Activated CD4-positive, alpha-beta T cell treated with anti-CD3 and anti-CD28 coated beads for 1 hour (primary cell): ENCODE measurements around the gene ZBTB43.

ENCODE experiments used
- DNase-seq: peaks from one replicate; pipeline ENCODE4 v3.0.0-alpha.2; 2020

ZBTB43 gene

DNA sequence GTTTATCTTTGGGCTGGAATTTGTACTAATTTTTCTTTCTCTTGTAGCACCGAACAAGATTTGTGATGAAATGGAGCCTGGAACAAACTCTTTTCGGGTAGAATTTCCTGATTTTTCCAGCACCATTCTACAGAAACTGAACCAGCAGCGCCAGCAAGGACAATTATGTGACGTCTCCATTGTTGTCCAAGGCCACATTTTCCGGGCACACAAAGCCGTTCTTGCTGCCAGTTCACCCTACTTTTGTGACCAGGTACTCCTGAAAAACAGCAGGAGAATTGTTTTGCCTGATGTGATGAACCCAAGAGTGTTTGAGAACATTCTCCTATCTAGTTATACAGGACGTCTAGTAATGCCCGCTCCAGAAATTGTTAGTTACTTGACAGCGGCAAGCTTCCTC lies 27.6 kb downstream of the ZBTB43 start:
- no peak for DNase-seq

GRCh38 chr9:126833020-126833419 lies 28.2 kb downstream of the ZBTB43 start:
- no peak for DNase-seq

GRCh38 chr9:126833710-126834345 lies 29.0 kb downstream of the ZBTB43 start:
- no peak for DNase-seq

DNA sequence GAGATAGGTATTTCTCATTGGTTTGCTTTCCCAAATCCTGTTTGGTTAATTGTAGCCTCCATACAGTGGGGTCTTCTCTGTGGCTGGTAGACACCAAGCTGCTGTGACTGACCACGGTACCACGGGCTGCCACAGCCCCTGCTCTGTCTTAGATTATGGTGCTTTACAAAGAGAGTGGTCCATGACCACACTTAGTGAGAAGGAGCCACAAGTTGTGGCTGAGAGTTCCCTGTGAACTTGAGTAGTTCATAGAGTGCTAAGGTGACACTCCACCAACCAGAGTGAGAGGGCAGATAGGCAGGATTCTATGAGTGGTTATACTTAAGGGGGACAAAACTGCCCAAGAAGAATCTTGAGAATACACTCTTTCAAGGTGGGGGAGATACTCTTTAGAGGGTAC lies 29.8 kb downstream of the ZBTB43 start:
- no peak for DNase-seq

DNA sequence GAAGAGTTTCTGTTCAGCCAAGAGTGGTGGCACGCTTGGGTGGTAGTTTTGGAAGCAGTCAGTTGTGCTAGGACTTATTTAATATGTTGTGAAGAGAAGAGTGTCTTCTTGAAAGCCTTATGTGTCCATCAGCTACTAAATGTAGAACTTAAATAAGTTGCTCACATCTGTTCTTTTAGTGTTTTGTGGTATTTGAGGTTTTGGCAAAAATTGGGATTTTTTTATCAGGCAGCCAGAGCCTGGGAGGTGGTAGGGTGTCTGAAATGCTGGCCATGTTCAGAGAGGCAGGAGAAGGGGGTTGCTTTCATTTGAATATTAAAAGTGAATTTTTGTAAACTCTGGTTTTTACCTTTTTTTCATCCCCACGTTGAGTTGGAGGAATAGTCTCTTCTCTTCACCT lies 31.4 kb downstream of the ZBTB43 start:
- no peak for DNase-seq

- DNase-seq = no peak
Observed at GRCh38 chr9:126838055-126838811, 33.4 kb downstream of the ZBTB43 start.

GRCh38 chr9:126838895-126839294 lies 34.1 kb downstream of the ZBTB43 start:
- no peak for DNase-seq

DNA sequence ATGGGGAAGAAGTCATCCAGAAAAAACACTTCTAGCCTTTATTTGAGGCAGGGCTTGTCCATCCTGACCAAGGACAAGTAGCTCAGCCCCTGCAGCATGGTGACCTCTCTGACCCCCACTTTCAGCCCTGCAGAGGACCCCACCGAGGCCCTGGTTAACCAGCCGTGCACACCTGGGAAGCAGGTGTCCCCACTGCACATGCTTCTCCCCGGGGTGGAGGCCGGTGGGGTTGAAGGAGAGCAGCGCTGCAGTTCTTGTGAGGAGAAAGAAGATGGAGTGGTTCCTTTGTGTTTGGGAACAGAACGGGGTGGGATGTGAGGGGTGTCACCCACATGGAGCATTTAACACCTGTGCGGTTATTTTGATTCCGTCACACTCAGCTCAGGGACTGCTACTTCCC lies 34.5 kb downstream of the ZBTB43 start:
- DNase-seq = no peak

DNA sequence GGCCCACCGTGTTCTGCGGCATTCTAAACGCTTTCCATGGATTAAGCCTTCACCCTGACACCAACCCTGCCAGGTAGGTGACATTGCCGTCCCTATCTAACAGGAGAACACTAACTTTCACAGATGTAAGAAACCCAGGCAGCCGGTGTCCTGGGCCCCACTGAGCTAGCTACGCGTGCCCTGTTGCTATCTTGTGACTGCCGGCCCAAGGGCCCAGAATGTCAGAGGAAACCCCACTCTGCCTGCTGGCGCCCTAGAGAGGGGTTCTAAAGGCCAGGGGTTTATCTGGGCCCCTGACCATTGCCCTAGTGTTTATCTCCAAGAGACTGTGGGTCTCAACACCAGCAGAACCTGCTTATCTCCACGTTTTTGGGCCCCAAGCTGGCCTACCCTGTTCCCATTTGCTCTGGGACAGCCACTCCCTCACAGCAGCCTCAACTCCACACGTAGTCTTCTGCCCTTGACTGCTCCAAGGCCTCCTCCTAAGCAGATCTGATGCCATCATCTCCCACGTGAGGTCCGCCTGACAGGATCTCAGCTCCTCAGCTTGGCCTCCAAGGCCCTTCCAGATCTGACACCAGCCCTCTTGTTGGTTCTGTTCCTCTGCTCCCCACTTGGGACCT lies 37.5 kb downstream of the ZBTB43 start:
- no peak for DNase-seq

DNA sequence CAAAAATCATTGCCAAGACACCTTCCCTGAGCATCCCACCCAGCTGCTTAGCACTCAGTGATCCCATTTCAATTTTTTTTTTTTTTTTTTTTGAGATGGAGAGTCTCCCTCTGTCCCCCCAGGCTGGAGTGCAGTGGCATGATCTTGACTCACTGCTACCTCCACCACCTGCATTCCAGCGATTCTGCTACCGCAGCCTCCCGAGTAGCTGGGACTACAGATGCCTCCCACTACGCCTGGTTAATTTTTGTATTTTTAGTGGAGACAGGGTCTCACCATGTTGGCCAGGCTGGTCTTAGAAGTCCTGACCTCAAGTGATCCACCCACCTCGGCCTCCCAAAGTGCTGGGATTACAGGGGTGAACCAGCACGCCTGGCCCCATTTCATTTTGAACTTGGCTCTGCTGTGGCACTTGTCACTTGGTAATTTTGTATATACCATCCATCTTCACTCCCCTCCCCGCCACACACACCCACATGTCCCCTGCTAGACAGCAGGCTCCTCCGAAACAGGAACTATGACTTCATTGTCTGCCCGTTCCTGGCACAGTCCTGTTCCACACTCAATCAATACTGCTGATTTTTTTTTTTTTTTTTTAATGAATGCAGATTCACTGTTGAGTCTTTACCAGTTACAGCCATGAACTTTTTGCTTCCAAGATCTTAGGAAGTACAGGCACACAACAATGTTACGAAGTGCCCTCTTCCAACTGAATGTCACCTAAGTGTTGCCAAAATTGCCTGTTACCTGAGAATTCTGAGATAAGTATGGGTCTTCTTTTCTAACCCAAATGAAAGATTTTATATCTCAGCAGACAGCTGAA lies 38.3 kb downstream of the ZBTB43 start:
- DNase-seq = no peak

DNA sequence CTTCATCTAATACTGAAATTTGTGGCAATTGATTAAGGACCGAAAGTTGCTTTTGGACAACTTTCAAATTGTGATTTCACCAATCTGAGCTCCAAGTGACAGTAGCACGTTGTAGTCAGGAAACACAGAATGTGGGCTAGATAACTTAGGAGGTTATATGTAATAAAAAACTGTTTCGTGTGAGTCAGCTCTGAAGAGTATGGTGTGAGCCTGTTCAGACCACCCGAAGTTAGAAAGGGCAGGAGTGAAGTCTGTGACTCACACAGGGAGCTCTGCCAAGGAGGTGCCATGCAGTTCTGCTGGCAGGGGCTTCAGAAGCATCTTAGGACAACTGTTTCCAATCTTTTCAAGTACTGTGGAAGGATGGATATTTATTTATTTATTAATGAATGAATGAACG lies 39.2 kb downstream of the ZBTB43 start:
- DNase-seq = no peak

- no peak for DNase-seq
Observed at GRCh38 chr9:126847051-126847450, 42.2 kb downstream of the ZBTB43 start.

DNA sequence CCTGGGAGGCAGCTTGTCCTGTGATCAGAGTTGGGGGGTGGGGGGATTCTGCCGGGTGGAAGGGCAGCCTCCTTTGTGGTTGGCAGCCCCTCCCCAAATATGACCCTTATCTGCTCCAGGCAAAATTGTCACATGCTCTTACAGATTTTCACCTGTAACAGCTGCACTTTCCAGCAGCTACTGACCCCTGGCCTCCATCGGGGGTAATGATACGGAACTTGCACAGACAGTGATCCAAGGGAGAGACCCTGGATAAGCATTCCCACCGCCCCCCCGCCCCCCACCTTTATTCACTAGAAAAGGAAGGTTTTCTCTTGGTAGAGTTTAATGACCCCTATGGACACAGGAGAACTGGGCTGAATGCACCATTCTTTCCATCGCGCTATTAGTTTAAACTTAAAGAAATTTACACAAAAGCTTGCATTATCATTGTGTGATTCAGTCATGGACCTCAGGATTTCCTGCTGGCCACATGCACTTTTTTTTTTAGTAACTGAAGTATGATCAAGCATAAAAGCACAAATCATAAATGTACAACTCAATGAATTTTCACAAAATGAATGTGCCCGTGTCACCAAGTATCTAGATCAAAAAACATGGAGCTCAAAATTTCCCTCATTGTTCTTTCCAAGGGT lies 44.9 kb downstream of the ZBTB43 start:
- no peak for DNase-seq

DNA sequence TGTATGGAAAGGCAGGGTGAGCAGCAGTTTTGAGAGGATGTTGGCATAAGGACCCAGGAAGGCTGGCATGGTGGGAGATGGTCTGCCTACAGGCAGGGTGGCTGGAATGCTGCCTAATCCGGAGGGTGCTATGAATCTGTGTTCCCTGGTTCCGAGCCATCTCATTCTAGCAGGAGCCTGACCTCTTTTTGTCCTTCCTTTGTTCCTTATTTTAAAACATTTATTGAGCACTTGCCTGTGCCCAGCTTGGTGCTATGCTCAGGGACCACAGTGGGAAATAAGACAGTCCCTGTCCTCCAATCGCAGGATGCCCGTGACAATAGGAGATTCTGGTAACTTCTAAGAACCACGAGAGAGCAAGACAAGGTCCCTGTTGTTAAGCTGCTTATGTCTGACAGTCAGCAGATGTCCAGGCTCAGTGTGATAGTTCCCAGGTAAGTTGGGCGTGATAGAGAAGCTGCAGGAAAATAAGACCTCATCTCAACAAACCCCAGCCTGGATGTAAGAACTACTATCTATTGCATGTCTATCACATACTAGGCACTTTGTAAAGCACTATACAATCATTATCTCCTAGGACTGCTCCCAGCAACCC lies 46.5 kb downstream of the ZBTB43 start:
- DNase-seq = no peak

- no peak for DNase-seq
Observed at GRCh38 chr9:126852086-126852688, 47.3 kb downstream of the ZBTB43 start.

GRCh38 chr9:126853667-126854066 lies 48.8 kb downstream of the ZBTB43 start:
- DNase-seq = no peak

GRCh38 chr9:126854734-126855133 lies 49.9 kb downstream of the ZBTB43 start:
- no peak for DNase-seq

DNA sequence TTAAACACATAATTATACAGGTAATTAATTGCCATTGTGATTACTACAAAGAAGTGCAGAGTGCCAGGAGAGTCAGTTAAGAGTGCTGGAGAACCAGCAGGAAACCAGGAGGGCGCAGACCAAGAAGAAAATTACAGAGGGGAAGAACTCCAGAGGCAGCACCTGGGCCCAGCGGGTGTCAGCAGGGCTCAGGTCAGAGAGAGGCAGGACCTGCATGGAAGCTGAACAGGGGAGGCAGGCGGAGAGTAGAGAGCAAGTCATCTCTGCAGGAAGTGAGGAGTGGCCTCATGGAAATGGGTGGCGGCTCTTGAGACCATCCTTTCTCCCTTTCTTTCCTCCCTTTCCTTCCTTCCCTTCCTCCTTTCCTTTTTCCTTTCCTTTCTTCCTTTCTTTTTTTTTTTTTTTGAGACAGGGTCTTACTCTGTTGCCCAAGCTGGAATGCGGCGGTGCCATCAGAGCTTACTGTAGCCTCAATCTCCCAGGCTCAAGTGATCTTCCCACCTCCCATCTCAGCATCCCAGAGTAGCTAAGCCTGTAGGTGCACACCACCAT lies 51.6 kb downstream of the ZBTB43 start:
- no peak for DNase-seq

DNA sequence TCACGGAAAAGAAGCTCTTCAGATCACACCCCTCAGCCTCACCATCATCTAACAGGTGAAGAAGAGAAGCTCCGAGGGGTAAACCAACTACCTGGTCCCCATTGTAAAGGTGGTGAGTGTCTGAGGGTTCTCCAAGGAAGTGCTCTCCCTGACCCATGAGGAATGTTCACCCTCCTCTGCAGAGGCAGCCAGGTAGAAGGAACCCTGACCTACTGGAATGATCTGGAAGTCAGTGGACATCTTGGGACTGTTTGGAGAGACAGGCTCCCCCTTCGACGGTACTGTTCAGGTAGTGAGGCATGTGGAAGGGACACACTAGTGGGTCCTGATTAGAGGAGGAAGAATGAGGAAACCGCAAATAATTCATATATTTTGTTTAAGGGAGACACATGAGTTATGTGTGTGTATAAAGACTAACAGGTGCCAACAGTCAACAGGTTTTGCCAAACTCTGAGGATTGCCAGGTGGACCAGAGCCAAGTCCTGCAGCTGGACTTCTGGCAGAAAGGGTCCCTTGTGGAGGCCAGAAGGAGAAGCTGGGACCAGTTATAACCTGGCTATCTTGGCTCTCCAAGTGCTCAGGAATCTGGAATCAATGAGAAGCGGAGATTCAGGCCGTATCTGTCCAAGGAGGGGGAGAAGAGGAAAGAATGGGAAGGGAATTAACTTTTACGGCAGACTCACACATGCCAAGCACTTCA lies 52.6 kb downstream of the ZBTB43 start:
- no peak for DNase-seq

DNA sequence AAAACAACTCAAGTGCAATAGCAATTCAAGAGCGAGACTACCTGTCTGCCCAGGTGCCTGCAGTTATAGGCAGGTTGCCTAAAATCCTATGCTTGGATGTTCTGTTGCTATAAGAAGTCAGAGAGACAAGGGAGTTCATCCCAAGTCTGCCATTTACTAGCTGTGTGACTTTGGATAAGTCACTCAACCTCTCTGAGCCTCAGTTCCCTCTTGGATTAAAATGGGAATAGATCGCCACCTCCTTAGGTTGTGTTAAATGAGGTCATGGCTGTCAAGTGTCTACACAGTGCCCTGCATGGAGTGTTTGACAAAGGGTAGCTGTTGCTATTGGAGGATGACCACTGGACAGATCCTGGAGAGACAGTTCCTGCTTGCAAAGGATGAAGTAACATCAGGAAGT lies 54.3 kb downstream of the ZBTB43 start:
- no peak for DNase-seq
